ENCODE results near the gene KMT5B.
A peak's percentile ranks its signal among the peaks of the same experiment; 100 is the strongest.

GRCh38 chr11:68212421-68213134 is 518 bp downstream of the KMT5B start:
- TF ChIP-seq CTCF (IDR thresholded peaks at IDR 0.05) (peak in 2 of 3 donors; percentile 31 to 38), POLR2A (IDR thresholded peaks at IDR 0.05) (peak; percentile 10)

All from ovary (tissue), 3 donors.